ENCODE measurements around the gene TOR1A. TPM values are rescaled to one million over a fixed set of nuclear protein-coding genes. Genes with fewer than 3 reads are reported as not detected.

Gene TOR1A
- total RNA-seq, 4 donors from 2014 or later = 18.1 to 31.9 (median 24.9) TPM

- Histone ChIP-seq H3K4me1 (no peaks in the 10 kb centered on the region), H3K27me3 (no peaks in the 10 kb centered on the region), H3K9me3 (no peaks in the 10 kb centered on the region), H3K4me3 (no peak overlapping the region), H3K27ac (no peak overlapping the region), H3K36me3 (no peaks in the 10 kb centered on the region)
- DNase-seq (no peak), ATAC-seq (no peak)
- intact Hi-C loops (cut with DNase I; ENCODE audit: low total_unique reads) (no loop called here), in situ Hi-C loops (cut with MboI; ENCODE audit: low sequenced_read_pairs in 4 of 4) (no loop called here)
- TF ChIP-seq POLR2A (IDR thresholded peaks at IDR 0.05) (no peak), CTCF (IDR thresholded peaks at IDR 0.05 in 4 of 5, conservative IDR thresholded peaks at IDR 0.05 in 1 of 5) (no peak)
Observed at GRCh38 chr9:129768486-129768885, 55.5 kb downstream of the TOR1A start.

- peaks cover 0 to 8% (median 0%) of the 10 kb centered on the region in 3 donors for H3K27me3 ChIP-seq
- intact Hi-C loops (cut with DNase I; ENCODE audit: low total_unique reads) = no loop called here
- H3K4me1 ChIP-seq = no peaks in the 10 kb centered on the region
- no peak overlapping the region for H3K27ac ChIP-seq
- TF ChIP-seq POLR2A (IDR thresholded peaks at IDR 0.05) = no peak
- no peak for TF ChIP-seq CTCF (IDR thresholded peaks at IDR 0.05 in 4 of 5, conservative IDR thresholded peaks at IDR 0.05 in 1 of 5)
- in situ Hi-C loops (cut with MboI; ENCODE audit: low sequenced_read_pairs in 4 of 4) = no loop called here
- H3K4me3 ChIP-seq = no peak overlapping the region
- no peaks in the 10 kb centered on the region for H3K36me3 ChIP-seq
- DNase-seq (no peak), ATAC-seq (no peak)
- H3K9me3 ChIP-seq = no peaks in the 10 kb centered on the region
Observed at GRCh38 chr9:129765764-129766317, 58.1 kb downstream of the TOR1A start.

- H3K27ac ChIP-seq = peak overlapping the region; percentile 34 to 71 (median 47)
- no peaks in the 10 kb centered on the region for H3K36me3 ChIP-seq
- DNase-seq (peak in 1 of 2 donors; percentile 43), ATAC-seq (peak; percentile 43 to 55)
- H3K27me3 ChIP-seq = peaks cover 0 to 11% (median 0%) of the 10 kb centered on the region in 3 donors
- intact Hi-C loops (cut with DNase I; ENCODE audit: low total_unique reads) = no loop called here
- H3K4me1 ChIP-seq = no peaks in the 10 kb centered on the region
- H3K9me3 ChIP-seq = no peaks in the 10 kb centered on the region
- TF ChIP-seq POLR2A (IDR thresholded peaks at IDR 0.05) (no peak), CTCF (IDR thresholded peaks at IDR 0.05 in 4 of 5, conservative IDR thresholded peaks at IDR 0.05 in 1 of 5) (no peak)
- in situ Hi-C loops (cut with MboI; ENCODE audit: low sequenced_read_pairs in 4 of 4) = no loop called here
- H3K4me3 ChIP-seq = no peak overlapping the region
Observed at GRCh38 chr9:129762985-129763926, 60.7 kb downstream of the TOR1A start.

Small RNA genes within 50 kb of the gene (microRNA-seq; reads per million reads assigned to microRNA genes)
- 0 to 0.85 reads per million in 2 donors for gene MIR6855 (ENCODE audit: borderline replicate concordance in 2 of 2)

Other genes with a start within 250 kb of the TOR1A start
- not detected for gene C9orf50, start 203.0 kb downstream of the TOR1A start, total RNA-seq
- 10 to 100 TPM; 37.8 to 82.1 (median 48.1) TPM for gene NTMT1, start 198.0 kb downstream of the TOR1A start, total RNA-seq
- 10 to 100 TPM; 14.4 to 24.0 (median 19.4) TPM for gene ASB6, start 182.0 kb downstream of the TOR1A start, total RNA-seq
- gene PRRX2, start 158.5 kb downstream of the TOR1A start, total RNA-seq = 1 to 10 TPM in 2 of 4 donors, under 1 TPM in 1, not detected in 1; 0.75 to 1.7 (median 1.6) TPM
- gene PTGES, start 71.1 kb downstream of the TOR1A start, total RNA-seq = 1 to 10 TPM in 1 of 4 donors, under 1 TPM in 2, not detected in 1; 0.23 to 1.2 (median 0.51) TPM
- gene TOR1B, start 21.0 kb downstream of the TOR1A start, total RNA-seq = 10 to 100 TPM; 15.9 to 22.6 (median 21.2) TPM
- 100 to 1,000 TPM in 1 of 4 donors, 10 to 100 TPM in 3; 82.3 to 108 (median 83.9) TPM for gene C9orf78, start 11.1 kb upstream of the TOR1A start, total RNA-seq
- 10 to 100 TPM; 13.4 to 25.4 (median 18.6) TPM for gene USP20, start 11.3 kb upstream of the TOR1A start, total RNA-seq
- 10 to 100 TPM; 13.3 to 30.0 (median 17.9) TPM for gene FNBP1, start 219.1 kb upstream of the TOR1A start, total RNA-seq
- gene GPR107, start 229.8 kb upstream of the TOR1A start, total RNA-seq = 10 to 100 TPM; 13.5 to 20.7 (median 17.5) TPM

Data from gastrocnemius medialis (tissue), 4 donors.